ENCODE data around the gene STK11. TPM values are rescaled to one million over a fixed set of nuclear protein-coding genes. Genes with fewer than 3 reads are reported as not detected.

The STK11 gene
- total and polyA plus RNA-seq, 2 experiments from 2014 or later, result 19.4 to 96.5 TPM

- no peak overlapping the region for H3K27ac Mint-ChIP-seq
- Histone ChIP-seq H4K20me1 (replicated peaks; ENCODE audit: insufficient read depth) (no peaks in the 10 kb centered on the region; the same call in 1 of the 2 replicates), H3K9me2 (ENCODE audit: insufficient read depth) (no peaks in the 10 kb centered on the region), H3K4me3 (no peak overlapping the region), H3K4me2 (no peak overlapping the region), H3K4me1 (ENCODE audit: insufficient read depth) (no peaks in the 10 kb centered on the region), H3K27ac (ENCODE audit: low read depth) (no peak overlapping the region), H3K79me2 (replicated peaks; ENCODE audit: insufficient read depth) (peaks cover 9% of the 10 kb centered on the region; the same call in 1 of the 2 replicates), H3K27me3 (ENCODE audit: insufficient read depth) (no peaks in the 10 kb centered on the region), H2AFZ (no peak overlapping the region), H3F3A (replicated peaks; ENCODE audit: low read depth) (peaks cover 28% of the 10 kb centered on the region; the same call in 1 of the 2 replicates), H3K36me3 (ENCODE audit: insufficient read depth) (no peaks in the 10 kb centered on the region)
- H3K27me3 Mint-ChIP-seq (ENCODE audit: insufficient read depth, low read depth, poor library complexity), result peaks cover 8% of the 10 kb centered on the region
- H3K4me3 Mint-ChIP-seq, result no peak overlapping the region
- no peaks in the 10 kb centered on the region for H3K9me3 Mint-ChIP-seq
- no peak for TF ChIP-seq NANOG (IDR thresholded peaks at IDR 0.05; ENCODE audit: borderline replicate concordance)
- TF ChIP-seq ZNF331 (CRISPR knock-in tag; IDR thresholded peaks at IDR 0.05; ENCODE audit: low read depth), result no peak
- no peak for TF ChIP-seq POLR2AphosphoS5 (IDR thresholded peaks at IDR 0.05; ENCODE audit: low read depth)
- no peak for TF ChIP-seq EZH2phosphoT487 (IDR thresholded peaks at IDR 0.05; ENCODE audit: unreplicated experiment)
- no peak for TF ChIP-seq ETS1 (IDR thresholded peaks at IDR 0.05)
- no peak for TF ChIP-seq CTCF (conservative IDR thresholded peaks at IDR 0.05; ENCODE audit: low read depth in 2 of 2)
- no peak for TF ChIP-seq JUNB (IDR thresholded peaks at IDR 0.05; ENCODE audit: unreplicated experiment)
- no peak for TF ChIP-seq CREB1 (CRISPR knock-in tag; IDR thresholded peaks at IDR 0.05; ENCODE audit: low read depth)
- ATAC-seq (no peak), DNase-seq (ENCODE audit: low spot score) (no peak)
- no peaks in the 10 kb centered on the region for H3K4me1 Mint-ChIP-seq
- H3K36me3 Mint-ChIP-seq (ENCODE audit: low read depth), result peaks cover 4% of the 10 kb centered on the region; the same call in 2 of the 3 replicates
Measured at GRCh38 chr19:1224047-1224825, 18.7 kb downstream of the STK11 start.

- DNase-seq (ENCODE audit: low spot score), result no peak
- Histone ChIP-seq H4K20me1 (replicated peaks; ENCODE audit: insufficient read depth) (no peaks in the 10 kb centered on the region; the same call in 1 of the 2 replicates), H3K4me3 (no peak overlapping the region)
Measured at GRCh38 chr19:1224847-1225246, 19.3 kb downstream of the STK11 start.

More at GRCh38 chr19:1224847-1225246, 19.3 kb downstream of the STK11 start:
- Mint-ChIP-seq H3K27ac (no peak overlapping the region), H3K4me1 (no peaks in the 10 kb centered on the region), H3K36me3 (ENCODE audit: low read depth) (peaks cover 4% of the 10 kb centered on the region; the same call in 2 of the 3 replicates), H3K9me3 (no peaks in the 10 kb centered on the region), H3K27me3 (ENCODE audit: insufficient read depth, low read depth, poor library complexity) (peaks cover 7% of the 10 kb centered on the region), H3K4me3 (no peak overlapping the region)
- H3K27me3 ChIP-seq (ENCODE audit: insufficient read depth), result no peaks in the 10 kb centered on the region
- H3K9me2 ChIP-seq (ENCODE audit: insufficient read depth), result no peaks in the 10 kb centered on the region
- H3F3A ChIP-seq (replicated peaks; ENCODE audit: low read depth), result peaks cover 28% of the 10 kb centered on the region; the same call in 1 of the 2 replicates
- no peak for ATAC-seq
- no peak overlapping the region for H3K27ac ChIP-seq (ENCODE audit: low read depth)
- no peaks in the 10 kb centered on the region for H3K4me1 ChIP-seq (ENCODE audit: insufficient read depth)
- 0 out of 2 replicates have a peak, but pooled peaks cover 6% of the 10 kb centered on the region for H3K79me2 ChIP-seq (replicated peaks; ENCODE audit: insufficient read depth)
- no peak for TF ChIP-seq EZH2phosphoT487 (IDR thresholded peaks at IDR 0.05; ENCODE audit: unreplicated experiment)
- no peak for TF ChIP-seq POLR2AphosphoS5 (IDR thresholded peaks at IDR 0.05; ENCODE audit: low read depth)
- no peak overlapping the region for H2AFZ ChIP-seq
- no peaks in the 10 kb centered on the region for H3K36me3 ChIP-seq (ENCODE audit: insufficient read depth)
- H3K4me2 ChIP-seq, result no peak overlapping the region

Measured in GM23338 (cell line).